GM19025 (cell line): ENCODE data around the gene ASB4.
A peak's percentile ranks its signal among the peaks of the same experiment; 100 is the strongest.

ENCODE experiments used
- ATAC-seq: cut with Tn5 transposase; IDR thresholded peaks from one replicate; pipeline ENCODE4 v1.9.1; 2021; ENCODE audit warnings: mild to moderate bottlenecking, low read depth, moderate library complexity; ENCODE audit not compliant: unreplicated experiment

Gene ASB4

DNA sequence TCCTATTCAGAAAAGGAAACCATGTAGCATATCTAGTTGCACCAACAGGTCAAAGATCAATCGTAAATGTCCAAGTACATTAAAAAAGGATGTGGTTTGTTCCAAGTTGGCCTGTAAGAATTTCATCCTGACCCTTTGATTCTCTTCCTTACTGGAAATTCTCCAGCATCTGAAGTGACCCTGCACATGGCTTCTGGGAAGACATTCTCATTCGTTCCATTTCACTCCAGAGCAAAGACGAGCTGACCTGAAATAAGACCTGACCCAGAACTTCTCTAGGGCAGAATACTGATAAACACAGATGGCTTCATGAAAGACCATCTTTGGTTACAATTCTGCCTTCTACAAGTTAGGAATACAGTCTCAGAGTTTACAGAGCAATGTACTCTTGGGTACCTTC is 39.8 kb downstream of the ASB4 start:
- ATAC-seq, result no peak

DNA sequence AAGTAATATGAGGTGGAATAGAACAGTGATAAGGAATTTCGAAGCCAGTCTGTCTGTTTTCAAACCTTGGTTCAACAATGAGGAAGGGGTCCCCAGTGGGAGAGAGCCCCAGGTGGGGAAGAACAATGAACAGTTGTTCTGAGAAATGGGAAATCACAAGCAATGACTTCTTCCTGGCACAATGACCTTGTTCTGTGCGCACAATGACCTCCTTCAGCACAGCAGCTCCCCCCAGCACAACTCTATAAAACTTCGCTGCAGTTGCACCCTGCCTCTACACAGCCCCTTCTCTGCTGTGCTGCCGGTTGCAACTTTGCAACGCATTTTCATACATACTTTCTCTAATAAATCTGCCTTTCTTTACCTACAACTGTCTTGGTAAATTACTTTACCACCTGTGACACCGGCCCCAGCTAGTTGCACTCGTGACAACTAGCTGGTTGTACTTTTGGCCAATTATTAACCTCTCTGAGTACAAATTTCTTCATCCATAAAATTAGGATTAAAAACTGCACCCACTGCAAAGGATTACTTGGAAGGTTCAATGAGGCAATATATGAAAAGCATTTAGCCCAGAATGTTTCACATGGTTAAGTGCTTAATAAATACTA is 40.5 kb downstream of the ASB4 start:
- no peak for ATAC-seq

DNA sequence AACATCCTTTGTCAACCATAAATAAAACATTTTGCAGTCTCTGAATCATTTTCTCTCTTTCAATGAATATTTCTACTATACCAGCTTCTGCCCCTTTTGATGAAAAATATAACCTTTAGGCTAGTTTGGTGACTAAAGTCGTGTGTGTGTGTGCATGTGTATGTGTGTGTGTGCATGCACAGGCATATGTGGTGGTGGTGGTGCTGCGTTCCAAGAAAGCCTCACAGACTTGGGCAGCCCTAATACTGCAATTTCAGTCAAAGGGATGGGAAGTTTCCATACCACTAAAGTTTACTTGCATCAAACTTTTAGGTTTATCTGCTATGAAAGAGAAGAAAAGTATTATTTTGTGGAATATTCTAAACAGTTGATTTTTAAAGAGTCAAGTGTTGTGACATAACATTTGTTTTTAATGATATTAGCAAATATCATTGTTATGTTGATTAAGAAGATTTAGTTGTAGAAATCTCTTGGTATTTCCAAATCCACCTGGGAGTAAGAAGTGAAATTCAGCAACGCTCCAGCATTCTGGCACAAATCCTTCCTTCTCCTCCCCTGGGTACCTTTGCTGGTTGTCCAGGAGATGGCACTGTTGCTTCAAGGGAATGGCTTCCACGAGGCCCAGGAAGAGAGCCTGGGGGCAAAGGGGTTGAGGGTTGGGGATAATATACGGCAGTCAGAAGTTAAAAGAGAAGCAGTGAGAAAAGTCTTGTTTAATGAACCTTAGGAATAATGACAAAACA is 41.5 kb downstream of the ASB4 start:
- peak; percentile 48 for ATAC-seq

DNA sequence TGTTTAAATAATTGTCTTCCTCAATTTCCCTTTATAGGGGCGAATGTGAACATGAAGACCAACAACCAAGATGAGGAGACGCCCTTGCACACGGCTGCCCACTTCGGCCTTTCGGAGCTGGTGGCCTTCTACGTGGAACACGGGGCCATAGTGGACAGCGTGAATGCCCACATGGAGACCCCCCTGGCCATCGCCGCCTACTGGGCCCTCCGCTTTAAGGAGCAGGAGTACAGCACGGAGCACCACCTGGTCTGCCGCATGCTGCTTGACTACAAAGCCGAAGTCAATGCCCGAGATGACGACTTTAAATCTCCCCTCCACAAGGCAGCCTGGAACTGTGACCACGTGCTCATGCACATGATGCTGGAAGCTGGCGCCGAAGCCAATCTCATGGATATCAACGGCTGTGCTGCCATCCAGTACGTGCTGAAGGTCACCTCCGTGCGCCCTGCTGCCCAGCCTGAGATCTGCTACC is 42.1 kb downstream of the ASB4 start:
- ATAC-seq, result no peak

DNA sequence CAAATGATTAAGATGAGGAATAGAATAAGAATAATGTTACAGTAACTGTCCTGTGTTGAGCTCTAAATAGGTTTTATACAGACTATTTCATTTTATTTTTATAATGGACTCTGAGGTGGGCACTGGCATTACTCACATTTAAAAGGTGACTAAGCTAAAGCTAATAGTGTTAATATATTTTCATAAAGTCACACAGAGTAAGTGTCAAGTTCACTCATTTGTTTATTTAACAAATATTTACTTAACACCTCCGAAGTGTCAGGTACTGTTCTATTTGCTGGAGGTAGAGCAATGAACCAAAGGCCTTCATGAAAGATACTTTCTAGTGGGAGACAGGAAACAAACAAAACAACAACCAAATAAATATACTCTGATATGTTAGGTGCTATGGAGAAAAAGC is 44.0 kb downstream of the ASB4 start:
- ATAC-seq, result no peak

DNA sequence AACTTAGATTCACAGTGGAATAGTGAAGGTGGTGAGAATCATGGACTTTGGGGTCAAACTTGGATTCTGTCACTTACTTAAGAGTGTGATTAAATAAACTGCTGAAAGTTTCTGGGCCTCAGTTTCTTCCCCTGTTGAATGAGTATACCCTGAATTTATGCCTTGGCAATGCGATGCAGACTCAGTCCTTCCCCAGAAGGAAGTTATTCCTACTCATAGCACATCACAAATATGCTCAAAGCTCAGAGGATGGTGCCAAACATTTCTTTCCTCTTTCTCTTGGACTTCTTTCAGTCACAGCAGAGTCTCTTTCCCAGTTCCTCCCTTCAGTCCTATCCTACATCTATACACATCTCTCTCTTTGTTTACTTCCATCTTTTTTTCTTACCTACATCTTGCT is 45.1 kb downstream of the ASB4 start:
- no peak for ATAC-seq

DNA sequence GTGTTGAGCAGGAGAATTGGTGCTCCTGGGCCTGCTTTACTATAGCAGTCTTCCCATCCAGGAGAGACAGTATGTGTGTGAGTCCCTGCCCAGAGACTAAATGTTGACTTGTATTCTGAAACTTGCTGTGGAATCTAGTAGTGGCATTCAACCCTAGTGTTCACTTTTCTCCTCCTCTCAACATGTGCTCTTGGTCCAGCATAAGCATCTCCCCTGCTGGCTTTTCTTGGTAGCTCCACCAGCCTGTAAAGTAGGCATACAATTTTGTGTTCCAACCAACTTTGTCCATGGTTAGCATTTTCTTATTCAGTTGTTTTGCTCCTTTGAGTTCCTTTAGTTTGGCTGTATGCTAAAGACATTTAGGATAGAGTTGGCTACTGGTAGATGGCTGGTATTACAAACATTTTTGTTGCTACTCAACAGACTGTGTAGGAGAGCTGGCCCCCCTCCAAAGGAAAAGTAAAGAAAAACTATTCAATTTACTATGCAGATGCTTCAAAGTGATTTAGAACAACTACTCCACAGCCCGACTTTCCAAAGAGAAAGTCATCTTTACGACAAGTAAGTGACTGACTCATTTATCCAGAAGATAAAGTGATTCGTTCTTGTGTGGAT is 46.0 kb downstream of the ASB4 start:
- no peak for ATAC-seq

DNA sequence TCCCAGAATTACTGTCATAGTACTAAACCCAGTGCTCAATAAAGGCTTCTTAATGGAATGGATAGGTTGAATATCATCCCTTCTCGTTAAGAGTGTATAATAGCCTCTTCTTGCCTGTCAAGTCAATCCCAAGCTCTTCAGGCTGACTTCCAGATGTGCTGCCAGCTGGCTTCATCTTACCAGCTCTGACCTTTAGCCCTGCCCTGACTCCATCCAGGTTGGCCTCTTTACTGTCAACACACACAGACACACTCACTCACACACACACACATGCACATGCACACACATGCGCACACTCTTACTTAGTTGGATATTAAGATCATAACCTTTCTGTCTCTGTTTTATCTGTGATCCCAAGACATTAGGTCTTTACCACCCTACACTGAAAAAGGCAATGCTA is 49.1 kb downstream of the ASB4 start:
- no peak for ATAC-seq

DNA sequence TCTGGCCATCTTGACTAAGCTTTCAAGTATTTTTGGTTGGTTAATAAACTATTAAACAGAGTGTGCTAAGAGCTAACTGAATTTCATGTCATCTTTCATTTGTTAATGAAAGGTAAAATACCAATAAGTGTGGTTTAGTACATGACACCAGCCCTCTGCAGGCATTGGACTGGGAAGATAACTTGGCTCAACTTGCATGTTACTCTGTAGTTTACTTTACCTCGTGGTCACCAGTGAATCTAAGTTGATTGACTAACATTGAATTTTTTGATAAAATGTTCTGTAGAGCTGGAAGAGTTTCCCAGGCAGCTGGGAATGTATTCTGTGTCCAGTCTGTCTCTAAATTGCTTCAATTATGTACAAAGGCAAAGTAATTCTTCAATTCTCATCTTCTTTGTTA is 49.9 kb downstream of the ASB4 start:
- ATAC-seq, result no peak

DNA sequence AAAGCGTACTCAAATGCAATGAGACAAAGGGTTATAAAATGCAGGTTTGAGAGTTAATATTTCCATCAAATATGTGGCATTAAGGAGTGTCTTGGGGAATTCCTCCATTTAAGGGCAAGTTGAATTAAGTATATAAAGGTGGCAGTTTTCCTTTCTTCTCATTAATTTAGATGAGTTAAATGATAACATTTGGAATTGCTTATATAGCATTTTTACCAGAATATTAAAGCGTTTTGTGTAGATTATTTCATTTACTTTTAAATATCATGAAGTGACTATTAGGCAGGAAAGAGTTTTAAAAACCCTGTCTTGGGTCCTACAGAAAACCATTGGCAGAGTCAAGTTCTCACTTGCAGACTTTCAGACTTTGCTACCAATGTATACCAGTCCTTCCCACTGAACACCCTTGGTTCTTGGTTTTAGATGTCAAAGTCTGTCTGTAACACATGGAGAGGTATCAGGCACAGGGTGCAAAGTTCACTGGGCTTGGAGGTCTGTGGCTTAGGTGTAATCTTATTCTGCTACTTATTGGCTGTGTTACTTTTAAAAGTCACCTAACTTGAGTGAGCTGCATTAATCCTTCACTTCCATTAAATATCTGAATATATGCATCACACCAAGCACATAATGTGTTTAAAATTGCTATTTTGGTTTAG is 51.0 kb downstream of the ASB4 start:
- ATAC-seq, result no peak

DNA sequence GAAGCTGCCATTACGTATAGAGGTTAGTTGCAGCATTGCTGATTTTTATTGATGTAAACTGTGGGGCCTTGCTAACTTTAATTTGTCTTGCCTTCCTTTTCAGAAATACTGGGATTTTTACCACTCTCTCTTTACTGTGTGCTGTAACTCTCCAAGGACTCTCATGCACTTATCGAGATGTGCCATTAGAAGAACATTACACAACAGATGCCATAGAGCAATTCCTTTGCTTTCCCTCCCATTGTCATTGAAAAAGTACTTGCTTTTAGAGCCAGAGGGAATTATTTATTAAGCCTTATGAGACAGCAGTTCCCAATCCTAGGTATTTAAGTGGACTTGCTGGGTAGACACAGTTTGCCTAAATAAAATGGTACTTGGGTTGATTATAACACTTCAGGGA is 51.7 kb downstream of the ASB4 start:
- no peak for ATAC-seq

DNA sequence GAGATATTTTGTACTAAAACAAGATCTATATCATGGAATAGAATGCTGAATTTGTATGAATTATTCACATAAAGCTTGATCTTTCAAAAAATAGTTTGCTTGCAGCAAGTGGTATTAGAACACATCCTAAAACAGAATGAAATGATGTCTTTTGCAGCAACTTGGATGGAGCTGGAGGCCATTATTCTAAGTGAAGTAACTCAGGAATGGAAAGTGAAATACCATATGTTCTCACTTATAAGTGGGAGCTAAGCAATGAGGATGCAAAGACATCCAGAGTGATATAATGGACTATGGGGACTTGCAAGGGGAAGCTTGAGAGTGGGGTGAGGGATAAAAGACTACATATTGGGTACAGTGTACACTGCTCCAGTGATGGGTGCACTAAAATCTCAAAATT is 53.7 kb downstream of the ASB4 start:
- no peak for ATAC-seq

DNA sequence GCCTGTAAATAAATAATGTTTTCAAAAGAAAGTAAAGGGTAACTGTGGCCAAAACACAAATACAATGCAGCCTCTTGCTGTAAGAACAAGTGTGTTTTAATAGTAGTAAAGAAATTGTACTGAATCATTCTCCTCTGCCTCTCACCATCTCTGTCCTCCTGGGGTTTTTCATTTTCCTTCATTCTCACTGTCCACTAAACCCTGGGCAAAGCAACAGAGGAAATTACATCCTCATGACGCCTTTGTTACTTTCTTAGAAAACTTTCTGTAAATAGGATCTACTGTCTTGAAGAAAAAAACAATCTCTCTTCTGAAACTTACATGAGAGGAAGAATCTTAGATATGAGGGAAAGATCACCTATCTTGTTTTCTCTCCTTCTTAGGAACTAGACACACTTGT is 54.6 kb downstream of the ASB4 start:
- ATAC-seq, result no peak

DNA sequence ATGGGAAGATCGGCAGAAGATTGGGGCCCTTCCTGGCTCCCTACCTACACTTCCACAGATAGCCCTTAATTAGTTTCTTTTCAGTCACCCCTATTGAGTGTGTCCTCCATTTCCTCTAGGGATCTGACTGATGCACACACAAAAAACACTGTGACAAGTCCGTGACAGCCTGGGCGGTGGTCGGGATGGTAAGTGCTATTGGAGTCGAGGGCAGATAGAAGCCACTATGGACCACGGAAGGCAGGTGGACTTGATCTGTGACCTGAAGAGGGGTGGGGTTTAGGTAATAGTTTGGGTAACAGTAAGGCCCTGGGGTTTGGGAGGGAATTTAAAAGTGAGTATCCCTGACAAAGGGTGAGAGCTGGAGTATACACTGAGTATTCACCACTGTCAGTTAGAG is 57.6 kb downstream of the ASB4 start:
- ATAC-seq, result no peak

DNA sequence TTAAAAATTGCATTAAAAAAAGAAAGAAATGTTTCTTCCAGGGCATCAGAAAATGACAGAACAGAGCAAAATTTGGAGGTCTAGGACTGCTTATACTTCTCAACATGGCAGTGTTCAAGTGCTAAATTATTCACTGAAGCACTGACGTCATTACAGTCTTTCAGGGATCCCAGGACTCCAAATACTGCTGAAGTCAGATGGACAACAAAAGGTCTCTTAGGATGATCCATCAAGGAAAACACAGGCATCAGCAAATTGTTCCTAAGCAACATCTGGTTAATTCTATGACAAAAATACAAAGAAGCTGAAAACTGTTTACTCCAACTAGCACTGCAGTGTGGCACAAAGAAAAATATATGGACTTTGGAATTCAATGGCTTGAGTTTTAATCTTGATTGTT is 58.4 kb downstream of the ASB4 start:
- no peak for ATAC-seq

DNA sequence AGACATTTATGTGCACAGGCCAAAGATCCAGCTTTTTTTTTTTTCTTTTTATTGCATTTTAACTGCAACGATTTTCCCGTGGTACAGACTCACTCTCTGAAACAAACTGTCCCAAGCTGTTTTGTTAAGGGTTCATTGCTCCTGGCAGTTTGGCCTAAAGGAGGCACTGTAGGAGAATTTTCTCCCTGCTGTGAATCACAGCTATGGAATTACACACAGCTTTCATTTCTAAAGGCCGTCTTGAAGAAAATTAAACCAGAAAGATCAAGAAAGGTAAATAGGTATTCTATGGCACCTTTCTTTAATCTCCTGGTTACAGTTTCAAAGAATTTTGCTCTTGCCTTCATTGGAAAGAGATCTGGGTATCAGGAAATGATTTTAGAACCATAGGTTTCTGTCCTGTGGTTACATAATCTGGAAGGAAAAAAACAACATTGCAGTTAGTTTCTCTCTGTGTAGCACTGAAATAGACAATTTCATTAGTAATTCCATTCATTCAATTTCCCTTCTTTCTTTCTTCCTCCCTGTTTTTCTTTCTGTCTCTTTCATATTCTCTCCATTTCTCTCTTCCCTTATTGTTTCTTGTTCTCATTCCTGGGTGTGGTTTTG is 59.4 kb downstream of the ASB4 start:
- no peak for ATAC-seq

DNA sequence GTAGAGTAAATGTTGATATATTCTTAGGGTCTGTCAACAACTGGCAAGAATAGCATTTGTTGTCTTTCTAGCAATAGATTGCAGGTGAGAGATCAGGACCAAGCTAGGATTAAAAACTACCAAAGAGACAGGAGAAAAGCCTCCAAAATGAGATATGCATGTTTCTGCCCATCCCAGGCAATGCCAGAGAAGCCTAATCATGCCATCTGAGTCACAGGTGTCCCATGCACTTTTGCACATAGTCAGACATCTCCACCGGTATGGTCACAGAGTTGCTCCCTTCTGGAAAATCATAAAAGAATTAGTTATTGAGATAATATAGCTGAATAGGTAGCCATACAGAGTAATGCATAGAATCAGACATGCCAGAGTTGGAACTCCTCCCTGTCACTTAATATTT is 59.9 kb downstream of the ASB4 start:
- no peak for ATAC-seq

DNA sequence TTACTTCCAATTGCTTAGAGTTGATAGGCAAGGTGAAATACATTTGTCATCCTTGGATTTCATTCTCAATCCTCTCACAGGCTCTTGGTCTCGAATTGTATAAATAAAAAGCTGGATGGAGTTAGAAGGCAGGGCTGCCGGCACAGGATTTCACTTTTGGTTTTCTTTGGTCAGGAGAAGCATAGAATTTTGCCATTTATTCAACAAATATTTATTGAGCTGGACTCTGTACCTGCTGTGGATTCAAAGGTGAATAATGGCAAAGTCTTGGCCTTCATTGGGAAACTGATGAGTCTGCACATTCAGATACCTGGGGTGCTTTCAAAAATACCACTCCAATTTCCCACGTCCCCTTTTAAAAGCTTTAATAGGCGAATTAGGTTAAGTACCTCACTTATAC is 60.9 kb downstream of the ASB4 start:
- ATAC-seq, result no peak

DNA sequence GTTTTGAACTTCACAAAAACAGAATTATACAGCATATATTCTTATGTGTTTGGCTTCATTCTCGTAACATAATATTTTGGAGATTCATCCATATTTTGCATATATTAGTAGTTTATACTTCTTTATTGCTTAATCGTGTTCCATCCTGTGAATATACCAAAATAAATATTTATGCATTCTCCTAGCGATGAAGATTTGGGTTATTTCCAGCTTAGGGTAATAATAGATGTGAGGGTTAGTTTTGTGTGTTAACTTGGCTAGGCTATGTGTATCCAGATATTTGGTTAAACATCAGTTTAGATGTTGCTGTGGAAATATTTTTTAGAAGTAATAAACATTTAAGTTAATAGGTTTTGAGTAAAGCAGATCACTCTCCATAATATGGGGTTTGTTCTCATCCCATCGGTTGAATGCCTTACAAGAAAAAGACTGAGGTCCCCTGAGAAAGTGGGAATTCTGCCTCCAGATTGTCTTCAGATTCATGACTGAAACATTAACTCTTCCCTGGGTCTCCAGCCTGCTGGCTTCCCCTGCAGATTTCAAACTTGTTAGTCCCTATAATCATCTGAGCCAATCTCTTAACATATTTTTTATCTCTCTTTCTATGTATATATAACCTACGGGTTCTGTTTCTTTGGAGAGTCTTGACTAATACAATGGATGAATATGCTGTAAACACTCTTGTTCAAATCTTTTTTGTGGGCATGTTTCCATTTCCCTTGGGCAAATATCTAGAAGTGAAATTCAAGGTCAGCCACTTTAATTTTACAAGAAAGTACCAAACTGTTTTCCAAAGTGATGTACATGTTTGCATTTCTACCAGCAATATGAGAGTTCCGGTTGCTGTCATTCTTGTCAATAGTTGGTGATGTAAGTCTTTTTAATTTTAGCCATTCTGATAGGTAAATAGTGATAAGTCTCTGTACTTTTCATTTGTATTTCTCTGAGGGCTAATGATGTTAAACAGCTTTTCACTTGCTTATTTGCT is 61.9 kb downstream of the ASB4 start:
- ATAC-seq, result no peak
